H9 (cell line): Measurements from ENCODE around the gene KMT2B. TPM values are rescaled to one million over a fixed set of nuclear protein-coding genes. Genes with fewer than 3 reads are reported as not detected.

Experiments
- DNase-seq: peaks from one replicate; pipeline ENCODE4 v3.0.0-alpha.2; 2017
- H2AFZ ChIP-seq: one replicate; pipeline ENCODE4 v1.6.1; 2013; ENCODE audit warnings: mild to moderate bottlenecking, low read length, control low read depth, moderate library complexity
- H2AK5ac ChIP-seq: 2 replicates; pipeline ENCODE4 v1.6.1; 2013; ENCODE audit warnings: low read length, control low read depth, mixed read lengths; ENCODE audit not compliant: insufficient read length
- H2BK120ac ChIP-seq: one replicate; pipeline ENCODE4 v1.6.1; 2013; ENCODE audit warnings: low read depth, mild to moderate bottlenecking, low read length, control low read depth, inconsistent platforms; ENCODE audit not compliant: poor library complexity, severe bottlenecking
- H2BK12ac ChIP-seq: 2 replicates; pipeline ENCODE4 v1.6.1; 2013; ENCODE audit warnings: low read length, control low read depth, mixed read lengths, low read depth; ENCODE audit not compliant: insufficient read length
- H2BK15ac ChIP-seq: 2 replicates; pipeline ENCODE4 v1.6.1; 2013; ENCODE audit warnings: low read depth, low read length, control low read depth
- H2BK20ac ChIP-seq: one replicate; pipeline ENCODE4 v1.6.1; 2013; ENCODE audit warnings: low read depth, mild to moderate bottlenecking, low read length, control low read depth, inconsistent platforms; ENCODE audit not compliant: poor library complexity, severe bottlenecking
- H2BK5ac ChIP-seq: 2 replicates; pipeline ENCODE4 v1.6.1; 2013; ENCODE audit warnings: low read length, control low read depth, mixed read lengths; ENCODE audit not compliant: insufficient read length
- H3K14ac ChIP-seq: 2 replicates; pipeline ENCODE4 v1.6.1; 2013; ENCODE audit warnings: low read length, control low read depth; ENCODE audit not compliant: insufficient read depth
- H3K18ac ChIP-seq: 2 replicates; pipeline ENCODE4 v1.6.1; 2013; ENCODE audit warnings: low read depth, mild to moderate bottlenecking, mixed read lengths, low read length, control low read depth; ENCODE audit not compliant: insufficient read length
- H3K23ac ChIP-seq: 2 replicates; pipeline ENCODE4 v1.6.1; 2013; ENCODE audit warnings: low read length, control low read depth, mixed read lengths, low read depth; ENCODE audit not compliant: insufficient read length
- H3K23me2 ChIP-seq: 2 replicates; pipeline ENCODE4 v1.6.1; 2013; ENCODE audit warnings: low read depth, mild to moderate bottlenecking, mixed read lengths, low read length, control low read depth; ENCODE audit not compliant: insufficient read length, poor library complexity, severe bottlenecking
- H3K27ac ChIP-seq: 2 replicates; pipeline ENCODE4 v1.5.1; 2013; ENCODE audit warnings: low read length, control low read depth, mixed read lengths, low read depth; ENCODE audit not compliant: insufficient read length
- H3K27me3 ChIP-seq: 2 replicates; pipeline ENCODE4 v1.6.1; 2013; ENCODE audit warnings: low read length, control low read depth, inconsistent platforms; ENCODE audit not compliant: insufficient read depth
- H3K4ac ChIP-seq: 2 replicates; pipeline ENCODE4 v1.6.1; 2013; ENCODE audit warnings: low read depth, mild to moderate bottlenecking, control low read depth, inconsistent platforms, low read length, moderate library complexity
- H3K4me1 ChIP-seq: 2 replicates; pipeline ENCODE4 v1.6.1; 2013; ENCODE audit warnings: low read length, control low read depth, inconsistent platforms; ENCODE audit not compliant: insufficient read depth
- H3K4me2 ChIP-seq: 2 replicates; pipeline ENCODE4 v1.6.1; 2013; ENCODE audit warnings: low read length, control low read depth, mixed read lengths; ENCODE audit not compliant: insufficient read length, insufficient read depth
- H3K56ac ChIP-seq: 2 replicates; pipeline ENCODE4 v1.6.1; 2013; ENCODE audit warnings: low read depth, mild to moderate bottlenecking, mixed read lengths, low read length, control low read depth; ENCODE audit not compliant: insufficient read length
- H3K79me1 ChIP-seq: 2 replicates; pipeline ENCODE4 v1.6.1; 2013; ENCODE audit warnings: low read depth, mild to moderate bottlenecking, moderate library complexity, low read length, control low read depth, inconsistent platforms; ENCODE audit not compliant: insufficient read depth, poor library complexity, severe bottlenecking
- H3K79me2 ChIP-seq: 2 replicates; pipeline ENCODE4 v1.6.1; 2013; ENCODE audit warnings: low read length, control low read depth, inconsistent platforms; ENCODE audit not compliant: insufficient read depth
- H3K9ac ChIP-seq: 2 replicates; pipeline ENCODE4 v1.6.1; 2013; ENCODE audit warnings: low read length, control low read depth, mixed read lengths; ENCODE audit not compliant: insufficient read length; ENCODE audit errors: extremely low read depth
- H3K9me3 ChIP-seq: one replicate; pipeline ENCODE4 v1.6.1; 2013; ENCODE audit warnings: low read depth, low read length, inconsistent platforms; ENCODE audit not compliant: control insufficient read depth
- H3T11ph ChIP-seq: one replicate; pipeline ENCODE4 v1.6.1; 2013; ENCODE audit warnings: mild to moderate bottlenecking, low read length, control low read depth, inconsistent platforms
- H4K20me1 ChIP-seq: one replicate; pipeline ENCODE4 v1.6.1; 2013; ENCODE audit not compliant: control insufficient read depth, insufficient read length, insufficient read depth
- H4K5ac ChIP-seq: 2 replicates; pipeline ENCODE4 v1.6.1; 2013; ENCODE audit warnings: low read depth, mild to moderate bottlenecking, mixed read lengths, low read length, control low read depth; ENCODE audit not compliant: insufficient read length
- H4K8ac ChIP-seq: replicated peaks from 2 replicates; pipeline ENCODE4 v1.6.1; 2013; ENCODE audit warnings: low read length, control low read depth, mixed read lengths, low read depth; ENCODE audit not compliant: insufficient read length
- H4K91ac ChIP-seq: 2 replicates; pipeline ENCODE4 v1.6.1; 2013; ENCODE audit warnings: low read depth, mild to moderate bottlenecking, moderate library complexity, mixed read lengths, low read length, control low read depth; ENCODE audit not compliant: insufficient read length
- H3K27ac Mint-ChIP-seq, 3 experiments: 2 replicates in 2 of 3; 3 replicates in 1 of 3; pipeline ENCODE4 v1.8.0; 2020 to 2021; ENCODE audit warnings: mixed read lengths in 3 of 3, mild to moderate bottlenecking in 1 of 3, moderate library complexity in 1 of 3
- H3K27me3 Mint-ChIP-seq: 2 replicates; pipeline ENCODE4 v1.8.0; 2021; ENCODE audit warnings: low read depth, mild to moderate bottlenecking, moderate library complexity, mixed read lengths
- H3K36me3 Mint-ChIP-seq, 3 experiments: 2 replicates in 2 of 3; 3 replicates in 1 of 3; pipeline ENCODE4 v1.8.0; 2020 to 2021; ENCODE audit warnings: low read depth in 3 of 3, mixed read lengths in 3 of 3; ENCODE audit not compliant: insufficient read depth in 1 of 3
- H3K4me1 Mint-ChIP-seq, 2 experiments: 2 replicates each; pipeline ENCODE4 v1.8.0; 2020; ENCODE audit warnings: mixed read lengths in 2 of 2
- H3K4me3 Mint-ChIP-seq, 2 experiments: 2 replicates in 1 of 2; 3 replicates in 1 of 2; pipeline ENCODE4 v1.8.0; 2020 to 2021; ENCODE audit warnings: mild to moderate bottlenecking in 2 of 2, mixed read lengths in 2 of 2, moderate library complexity in 1 of 2
- H3K9me3 Mint-ChIP-seq, 2 experiments: 2 replicates in 1 of 2; 3 replicates in 1 of 2; pipeline ENCODE4 v1.8.0; 2020; ENCODE audit warnings: mild to moderate bottlenecking in 2 of 2, mixed read lengths in 2 of 2, moderate library complexity in 1 of 2
- WGBS: extraction: QIAGEN DNeasy Blood & Tissue Kit; methylation state at CpG from one replicate; pipeline ENCODE4 v1.1.7; 2013; ENCODE audit warnings: missing lambda C conversion rate, low lambda C conversion rate, mixed read lengths; ENCODE audit not compliant: insufficient read length; ENCODE audit errors: extremely low coverage; 5-methylcytosine and 5-hydroxymethylcytosine counted together
- total RNA-seq: library from RNA; stranded (reverse); gene quantifications from 2 replicates; pipeline ENCODE4 v1.2.1, GENCODE V29; 2021
- TF ChIP-seq, protein P1 (sequence below): fragments of 200-600 bp; sonication (generic); conservative IDR thresholded peaks from 3 replicates; pipeline ENCODE4 v1.8.0; 2021; ENCODE audit warnings: antibody characterized with exemption, mild to moderate bottlenecking

Gene KMT2B
- total RNA-seq, 1 experiment from 2014 or later, result 47.7 TPM

DNA sequence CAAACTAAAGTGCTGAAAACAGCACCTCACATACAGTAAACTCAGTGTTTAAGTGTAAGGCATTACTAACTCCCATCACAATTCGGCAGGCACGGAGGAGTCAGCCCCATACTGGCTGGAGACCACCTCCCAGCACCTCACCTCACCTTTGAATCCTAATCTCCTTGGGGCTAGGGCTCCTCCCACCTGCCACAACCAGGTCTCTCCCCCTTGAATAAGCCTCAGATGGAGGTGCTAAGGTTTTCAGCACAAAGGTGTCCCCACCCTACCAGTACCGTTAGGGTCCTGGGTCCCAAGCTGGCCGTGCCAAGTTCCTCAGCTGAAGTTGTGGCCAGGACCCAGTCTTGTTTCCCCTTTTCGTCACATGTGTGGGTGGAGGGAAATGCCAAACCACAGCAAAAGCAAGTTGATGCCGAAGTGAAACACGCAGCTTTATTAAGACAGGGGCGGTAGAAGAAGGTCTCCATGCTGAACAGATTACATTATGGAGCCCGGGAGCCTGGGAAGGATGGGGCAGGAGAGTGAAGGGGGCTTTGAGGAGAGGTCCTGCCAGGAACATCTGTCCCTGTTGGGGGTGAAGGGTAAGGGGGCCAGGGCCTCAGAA lies 24.4 kb downstream of the KMT2B start, which contains the start of gene IGFLR1:
Gene IGFLR1 (minus strand): TSS at position 332 of the 604 bp plus-strand sequence. CDS start 1,272 bp downstream, outside the sequence.
- H3K18ac ChIP-seq, result no peak within 1 kb of the TSS
- H3K23me2 ChIP-seq, result peaks cover 18% of the 10 kb centered on the region
- H3T11ph ChIP-seq, result no peak within 1 kb of the TSS
- H3K4me2 ChIP-seq, result peak within 1 kb of the TSS; percentile 58
- no peaks in the 10 kb centered on the region for H3K9me3 ChIP-seq
- no peak within 1 kb of the TSS for H2BK5ac ChIP-seq
- TF ChIP-seq, protein P1, sequence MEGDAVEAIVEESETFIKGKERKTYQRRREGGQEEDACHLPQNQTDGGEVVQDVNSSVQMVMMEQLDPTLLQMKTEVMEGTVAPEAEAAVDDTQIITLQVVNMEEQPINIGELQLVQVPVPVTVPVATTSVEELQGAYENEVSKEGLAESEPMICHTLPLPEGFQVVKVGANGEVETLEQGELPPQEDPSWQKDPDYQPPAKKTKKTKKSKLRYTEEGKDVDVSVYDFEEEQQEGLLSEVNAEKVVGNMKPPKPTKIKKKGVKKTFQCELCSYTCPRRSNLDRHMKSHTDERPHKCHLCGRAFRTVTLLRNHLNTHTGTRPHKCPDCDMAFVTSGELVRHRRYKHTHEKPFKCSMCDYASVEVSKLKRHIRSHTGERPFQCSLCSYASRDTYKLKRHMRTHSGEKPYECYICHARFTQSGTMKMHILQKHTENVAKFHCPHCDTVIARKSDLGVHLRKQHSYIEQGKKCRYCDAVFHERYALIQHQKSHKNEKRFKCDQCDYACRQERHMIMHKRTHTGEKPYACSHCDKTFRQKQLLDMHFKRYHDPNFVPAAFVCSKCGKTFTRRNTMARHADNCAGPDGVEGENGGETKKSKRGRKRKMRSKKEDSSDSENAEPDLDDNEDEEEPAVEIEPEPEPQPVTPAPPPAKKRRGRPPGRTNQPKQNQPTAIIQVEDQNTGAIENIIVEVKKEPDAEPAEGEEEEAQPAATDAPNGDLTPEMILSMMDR, result no peak
- H3K23ac ChIP-seq, result no peak within 1 kb of the TSS
- H2BK15ac ChIP-seq, result no peak within 1 kb of the TSS
- peaks cover 4% of the 10 kb centered on the region; the same call in 1 of the 2 replicates for H3K4me1 ChIP-seq
- WGBS, result no CpG with 5 or more reads among the region's 9 CpGs
- Mint-ChIP-seq H3K27me3 (no peaks in the 10 kb centered on the region), H3K9me3 (no peaks in the 10 kb centered on the region), H3K27ac (peak within 1 kb of the TSS in 1 of 3 experiments; percentile 69; a peak in 2 of 7 replicates), H3K4me1 (peaks cover 20 to 33% of the 10 kb centered on the region in 2 experiments), H3K4me3 (peak within 1 kb of the TSS; percentile 46 to 73), H3K36me3 (peaks cover 17 to 28% (median 18%) of the 10 kb centered on the region in 3 experiments; a peak in 6 of 7 replicates)
- no peak within 1 kb of the TSS for H3K27ac ChIP-seq
- H2BK120ac ChIP-seq, result no peak within 1 kb of the TSS
- H2BK12ac ChIP-seq, result no peak within 1 kb of the TSS
- no peak within 1 kb of the TSS for H3K14ac ChIP-seq
- H3K56ac ChIP-seq, result no peak within 1 kb of the TSS
- no peak within 1 kb of the TSS for H3K4ac ChIP-seq
- H2AK5ac ChIP-seq, result no peak within 1 kb of the TSS
- no peak for DNase-seq
- H4K20me1 ChIP-seq, result no peaks in the 10 kb centered on the region
- H3K79me2 ChIP-seq, result no peaks in the 10 kb centered on the region
- H2BK20ac ChIP-seq, result no peak within 1 kb of the TSS
- H4K8ac ChIP-seq, result no peak within 1 kb of the TSS
- peaks cover 3% of the 10 kb centered on the region for H3K79me1 ChIP-seq
- no peak within 1 kb of the TSS for H4K91ac ChIP-seq
- no peak within 1 kb of the TSS for H2AFZ ChIP-seq
- no peak within 1 kb of the TSS for H3K9ac ChIP-seq
- no peaks in the 10 kb centered on the region for H3K27me3 ChIP-seq
- H4K5ac ChIP-seq, result no peak within 1 kb of the TSS
